Gastroesophageal sphincter (tissue), 4 donors: Measurements from ENCODE around the gene TNFAIP8. TPM values are rescaled to one million over a fixed set of nuclear protein-coding genes. Genes with fewer than 3 reads are reported as not detected.

Source experiments
- ATAC-seq: fragments of 150-250 bp; one replicate; pipeline ENCODE4 v1.9.1; 2016; ENCODE audit warnings: mild to moderate bottlenecking, moderate library complexity
- H3K27ac ChIP-seq, 4 donors: fragments of 200-600 bp; sonication (generic) in 3 of 4; 1 replicate in 3 of 4; 2 replicates in 1 of 4; pipeline ENCODE4 v1.5.1; 2016 to 2019
- H3K27me3 ChIP-seq: fragments of 200-600 bp; sonication (generic); one replicate; pipeline ENCODE4 v1.5.1; 2019
- H3K36me3 ChIP-seq, 2 donors: fragments of 200-600 bp; sonication (generic); one replicate each; pipeline ENCODE4 v1.5.1; 2019; ENCODE audit warnings: control low read depth in 1 of 2
- H3K4me1 ChIP-seq, 3 donors: fragments of 200-600 bp; sonication (generic); 1 replicate in 2 of 3; 2 replicates in 1 of 3; pipeline ENCODE4 v1.5.1; 2016 to 2019; ENCODE audit warnings: control low read depth in 2 of 3
- H3K4me3 ChIP-seq, 2 donors: fragments of 200-600 bp; sonication (generic); one replicate each; pipeline ENCODE4 v1.5.1; 2019; ENCODE audit warnings: mild to moderate bottlenecking in 1 of 2, moderate library complexity in 1 of 2
- H3K9me3 ChIP-seq, 3 donors: fragments of 200-600 bp; sonication (generic); one replicate each; pipeline ENCODE4 v1.5.1; 2017 to 2019; ENCODE audit warnings: control low read depth in 2 of 3
- EP300 ChIP-seq: sonication (generic); formaldehyde crosslinking; IDR thresholded peaks from one replicate; pipeline ENCODE4 v1.6.1; 2017; ENCODE audit warnings: antibody characterized with exemption, mild to moderate bottlenecking
- POLR2A ChIP-seq, 2 donors: fragments of 450-650 bp; IDR thresholded peaks; one replicate each; pipeline ENCODE4 v1.6.1; 2017; ENCODE audit warnings: antibody characterized with exemption in 2 of 2, mild to moderate bottlenecking in 2 of 2, moderate library complexity in 1 of 2
- POLR2AphosphoS5 ChIP-seq: sonication (generic); formaldehyde crosslinking; IDR thresholded peaks from one replicate; pipeline ENCODE4 v1.6.1; 2017; ENCODE audit warnings: antibody characterized with exemption
- WGBS, 2 donors: methylation state at CpG; one replicate each; pipeline ENCODE4 v1.1.5; 2018; ENCODE audit warnings: low coverage in 1 of 2; 5-methylcytosine and 5-hydroxymethylcytosine counted together
- total RNA-seq, 4 donors: library from RNA; depleted of rRNA; stranded (reverse); fragments of >200 nt; gene quantifications; one replicate each; pipeline ENCODE4 v1.1.0, GENCODE V29; 2016
- TF ChIP-seq, protein P1 (sequence below), 4 experiments: fragments of 200-600 bp in 2 of 4; fragments of 450-650 bp in 2 of 4; sonication (generic) in 1 of 4; IDR thresholded peaks; one replicate each; pipeline ENCODE4 v1.5.1; 2017 to 2019; ENCODE audit warnings: antibody characterized with exemption in 4 of 4, mild to moderate bottlenecking in 2 of 4, moderate library complexity in 2 of 4

TNFAIP8 gene
- total RNA-seq, 4 donors from 2014 or later: 25.4 to 76.7 (median 31.6) TPM

DNA sequence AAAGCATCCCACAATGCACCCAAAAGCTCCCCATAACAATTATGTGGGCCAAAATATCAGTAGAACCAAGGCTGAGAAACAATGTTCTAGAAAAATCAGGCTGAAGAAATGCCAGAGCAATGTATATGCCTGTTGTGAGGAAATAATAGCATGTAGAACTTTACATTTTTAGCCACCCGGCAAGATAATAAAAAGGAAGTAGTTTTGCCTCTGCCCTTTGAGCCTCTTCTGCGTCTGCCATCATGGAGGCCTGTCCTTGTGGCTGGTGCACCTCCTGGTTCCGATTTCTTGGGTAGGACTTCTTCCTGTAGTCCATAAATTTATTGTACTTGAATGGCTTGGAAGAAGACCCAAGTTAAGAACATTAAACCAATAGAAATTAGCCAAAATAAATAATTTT, 38.9 kb upstream of the TNFAIP8 start:
- ATAC-seq: no peak
- Histone ChIP-seq H3K36me3 (no peaks in the 10 kb centered on the region), H3K4me1 (peaks cover 0 to 30% (median 4%) of the 10 kb centered on the region in 3 donors), H3K27ac (no peak overlapping the region), H3K27me3 (no peaks in the 10 kb centered on the region), H3K4me3 (no peak overlapping the region), H3K9me3 (no peaks in the 10 kb centered on the region)
- 60 to 88% methylated on average over 1 to 3 of the region's 3 CpGs for WGBS, 2 donors
- TF ChIP-seq, protein P1, sequence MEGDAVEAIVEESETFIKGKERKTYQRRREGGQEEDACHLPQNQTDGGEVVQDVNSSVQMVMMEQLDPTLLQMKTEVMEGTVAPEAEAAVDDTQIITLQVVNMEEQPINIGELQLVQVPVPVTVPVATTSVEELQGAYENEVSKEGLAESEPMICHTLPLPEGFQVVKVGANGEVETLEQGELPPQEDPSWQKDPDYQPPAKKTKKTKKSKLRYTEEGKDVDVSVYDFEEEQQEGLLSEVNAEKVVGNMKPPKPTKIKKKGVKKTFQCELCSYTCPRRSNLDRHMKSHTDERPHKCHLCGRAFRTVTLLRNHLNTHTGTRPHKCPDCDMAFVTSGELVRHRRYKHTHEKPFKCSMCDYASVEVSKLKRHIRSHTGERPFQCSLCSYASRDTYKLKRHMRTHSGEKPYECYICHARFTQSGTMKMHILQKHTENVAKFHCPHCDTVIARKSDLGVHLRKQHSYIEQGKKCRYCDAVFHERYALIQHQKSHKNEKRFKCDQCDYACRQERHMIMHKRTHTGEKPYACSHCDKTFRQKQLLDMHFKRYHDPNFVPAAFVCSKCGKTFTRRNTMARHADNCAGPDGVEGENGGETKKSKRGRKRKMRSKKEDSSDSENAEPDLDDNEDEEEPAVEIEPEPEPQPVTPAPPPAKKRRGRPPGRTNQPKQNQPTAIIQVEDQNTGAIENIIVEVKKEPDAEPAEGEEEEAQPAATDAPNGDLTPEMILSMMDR (IDR thresholded peaks at IDR 0.05): no peak
- no peak for TF ChIP-seq POLR2A (IDR thresholded peaks at IDR 0.05)

DNA sequence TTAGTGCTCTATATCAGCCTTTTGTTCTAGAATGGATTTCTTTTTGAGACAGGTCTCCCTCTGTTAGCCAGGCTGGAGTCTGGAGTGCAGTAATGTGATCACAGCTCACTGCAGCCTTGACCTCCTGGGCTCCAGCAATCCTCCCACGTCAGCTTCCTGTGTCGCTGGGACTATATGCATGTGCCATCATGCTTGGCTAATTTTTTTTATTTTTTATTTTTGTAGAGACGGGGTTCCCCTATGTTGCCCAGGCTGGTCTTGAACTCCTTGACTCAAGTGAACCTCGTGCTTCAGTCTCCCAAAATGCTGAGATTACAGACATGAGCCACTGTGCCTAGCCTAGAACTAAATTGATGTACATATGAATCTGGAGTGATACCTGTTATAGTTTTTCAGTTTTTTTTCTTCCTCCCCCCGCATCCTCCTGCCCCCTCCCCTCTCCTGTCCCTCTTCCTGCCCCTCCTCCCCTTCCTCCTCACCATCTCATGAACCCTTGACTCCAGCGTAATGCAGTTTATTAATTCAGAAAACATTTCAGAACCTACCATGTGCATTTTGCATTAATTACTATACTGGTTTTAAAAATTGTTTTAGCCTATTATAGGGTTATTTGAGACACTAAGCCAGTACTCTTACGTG, 37.4 kb upstream of the TNFAIP8 start:
- Histone ChIP-seq H3K36me3 (no peaks in the 10 kb centered on the region), H3K4me3 (no peak overlapping the region), H3K27me3 (no peaks in the 10 kb centered on the region), H3K4me1 (peaks cover 0 to 23% (median 4%) of the 10 kb centered on the region in 3 donors), H3K9me3 (no peaks in the 10 kb centered on the region), H3K27ac (no peak overlapping the region)
- TF ChIP-seq EP300: no peak
- TF ChIP-seq POLR2A (IDR thresholded peaks at IDR 0.05): no peak
- TF ChIP-seq POLR2AphosphoS5: no peak
- TF ChIP-seq, protein P1 (IDR thresholded peaks at IDR 0.05): no peak
- 72 to 75% methylated on average over 4 to 7 of the region's 7 CpGs for WGBS, 2 donors
- no peak for ATAC-seq

DNA sequence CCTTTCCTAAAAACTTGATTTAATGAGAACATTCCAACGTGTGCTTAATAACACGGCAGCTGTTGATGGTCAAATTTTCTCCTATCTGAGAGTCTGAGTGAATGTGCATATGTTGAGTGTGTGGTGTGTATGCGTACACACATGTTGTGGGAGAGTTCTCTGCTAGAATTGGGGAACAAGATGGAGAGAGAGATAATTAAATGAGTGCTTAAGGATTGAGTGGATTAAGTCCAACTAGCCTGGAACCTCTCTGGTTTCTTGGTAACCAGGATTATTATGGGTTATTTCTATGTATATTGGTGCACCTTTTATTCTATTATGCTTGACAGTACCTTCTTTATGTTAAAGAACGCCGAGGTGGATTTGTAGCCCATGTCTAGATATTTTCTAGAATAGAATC, 36.4 kb upstream of the TNFAIP8 start:
- ATAC-seq: no peak
- no peaks in the 10 kb centered on the region for H3K27me3 ChIP-seq

DNA sequence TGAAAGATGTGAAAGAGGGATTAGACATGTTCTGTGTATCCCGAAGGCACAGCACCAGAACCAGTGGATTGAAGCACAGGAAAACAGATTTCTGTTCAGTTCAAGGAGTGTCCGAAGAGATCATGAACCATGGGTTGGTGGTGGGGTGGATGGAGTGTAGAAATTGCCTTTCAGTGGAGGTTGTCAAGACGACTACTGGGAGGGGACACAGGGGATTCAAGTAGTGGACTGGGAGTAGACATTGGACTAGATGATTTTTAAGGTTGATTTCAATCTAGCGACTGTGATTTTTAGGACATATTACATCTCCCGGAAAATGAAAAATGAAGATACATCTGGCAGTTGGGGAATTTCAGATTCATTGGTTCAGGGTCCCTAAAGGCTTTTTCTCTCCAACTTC, 35.9 kb upstream of the TNFAIP8 start:
- Histone ChIP-seq H3K27ac (no peak overlapping the region), H3K4me1 (peaks cover 0 to 9% (median 4%) of the 10 kb centered on the region in 3 donors), H3K27me3 (no peaks in the 10 kb centered on the region), H3K4me3 (no peak overlapping the region), H3K9me3 (no peaks in the 10 kb centered on the region), H3K36me3 (no peaks in the 10 kb centered on the region)
- no peak for ATAC-seq
- TF ChIP-seq EP300: no peak
- no peak for TF ChIP-seq POLR2A (IDR thresholded peaks at IDR 0.05)
- TF ChIP-seq, protein P1 (IDR thresholded peaks at IDR 0.05): no peak
- TF ChIP-seq POLR2AphosphoS5: no peak
- WGBS, 2 donors: 97 to 98% methylated on average over 5 of the region's 5 CpGs

More for the DNA sequence above, 36.4 kb upstream of the TNFAIP8 start:
- Histone ChIP-seq H3K4me1 (peaks cover 0 to 13% (median 4%) of the 10 kb centered on the region in 3 donors), H3K36me3 (no peaks in the 10 kb centered on the region), H3K27ac (no peak overlapping the region), H3K9me3 (no peaks in the 10 kb centered on the region), H3K4me3 (no peak overlapping the region)
- 89 to 100% methylated on average over 2 to 5 of the region's 5 CpGs for WGBS, 2 donors
- TF ChIP-seq POLR2AphosphoS5: no peak

DNA sequence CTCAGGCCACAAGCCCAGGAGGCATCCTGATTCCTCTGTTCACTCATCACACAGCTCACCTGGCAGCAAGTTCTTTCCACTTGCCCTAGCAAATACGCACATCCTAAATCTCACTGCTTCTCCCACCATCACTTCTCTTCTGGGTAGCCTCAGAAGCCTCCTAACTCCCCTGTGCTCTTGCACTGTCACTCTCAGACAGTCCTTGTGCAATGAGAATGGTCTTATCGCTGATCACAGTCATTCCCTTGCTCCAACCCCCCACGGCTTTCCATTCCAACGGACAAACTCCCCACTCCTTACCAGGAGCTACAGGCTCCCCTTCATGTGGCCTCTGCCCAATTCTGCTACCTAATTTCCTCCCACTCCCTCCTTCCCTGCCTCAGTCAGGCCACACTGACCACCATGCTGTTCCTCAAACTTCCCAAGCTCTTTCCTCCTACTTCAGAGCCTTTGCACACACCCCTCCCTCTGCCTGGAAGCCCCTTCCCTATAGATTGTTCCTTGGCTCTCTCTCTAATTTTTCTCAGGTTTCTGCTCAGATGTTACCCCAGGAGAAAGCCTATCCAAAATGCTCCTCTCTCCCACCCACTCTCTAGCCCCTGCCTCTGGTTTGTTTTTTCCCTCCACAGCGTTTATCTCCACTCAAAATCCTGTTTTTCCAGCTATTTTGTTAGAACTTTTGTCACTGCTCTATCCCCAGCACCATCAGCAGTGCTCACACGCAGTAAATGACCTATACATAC, 34.1 kb upstream of the TNFAIP8 start:
- no peaks in the 10 kb centered on the region for H3K36me3 ChIP-seq
- H3K27me3 ChIP-seq: no peaks in the 10 kb centered on the region
- TF ChIP-seq, protein P1 (IDR thresholded peaks at IDR 0.05): no peak
- TF ChIP-seq POLR2A (IDR thresholded peaks at IDR 0.05): no peak
- TF ChIP-seq POLR2AphosphoS5: no peak
- no peak for TF ChIP-seq EP300
- ATAC-seq: no peak
- no peak overlapping the region for H3K27ac ChIP-seq
- no peak overlapping the region for H3K4me3 ChIP-seq
- H3K9me3 ChIP-seq: no peaks in the 10 kb centered on the region
- no peaks in the 10 kb centered on the region for H3K4me1 ChIP-seq
- 88 to 91% methylated on average over 5 to 6 of the region's 6 CpGs for WGBS, 2 donors
